Ascending aorta (tissue), 2 donors: ENCODE measurements around the gene GRK2. TPM values are rescaled to one million over a fixed set of nuclear protein-coding genes. Genes with fewer than 3 reads are reported as not detected.
A peak's percentile ranks its signal among the peaks of the same experiment; 100 is the strongest.

Source experiments
- DNase-seq, 2 donors: peaks; one replicate each; pipeline ENCODE4 v3.0.0-alpha.2; 2019; ENCODE audit warnings: low spot score in 2 of 2
- H3K27ac ChIP-seq, 2 donors: fragments of 200-600 bp; sonication (generic); one replicate each; pipeline ENCODE4 v1.5.1; 2016 to 2017; ENCODE audit warnings: mild to moderate bottlenecking in 1 of 2
- H3K27me3 ChIP-seq: fragments of 200-600 bp; sonication (generic); one replicate; pipeline ENCODE4 v1.5.1; 2017
- H3K36me3 ChIP-seq, 2 donors: fragments of 200-600 bp; sonication (generic); one replicate each; pipeline ENCODE4 v1.5.1; 2016
- H3K4me1 ChIP-seq, 2 donors: fragments of 200-600 bp; sonication (generic); one replicate each; pipeline ENCODE4 v1.5.1; 2016 to 2017; ENCODE audit warnings: mild to moderate bottlenecking in 1 of 2
- H3K4me3 ChIP-seq, 2 donors: fragments of 200-600 bp; sonication (generic); one replicate each; pipeline ENCODE4 v1.5.1; 2016 to 2017; ENCODE audit warnings: mild to moderate bottlenecking in 1 of 2
- H3K9me3 ChIP-seq, 2 donors: fragments of 200-600 bp; sonication (generic); one replicate each; pipeline ENCODE4 v1.5.1; 2016
- CTCF ChIP-seq, 3 experiments: fragments of 200-600 bp in 2 of 3; fragments of 450-650 bp in 1 of 3; sonication (generic) in 2 of 3; IDR thresholded peaks; one replicate each; pipeline ENCODE4 v1.5.1; 2016 to 2019; ENCODE audit warnings: antibody characterized with exemption in 3 of 3, mild to moderate bottlenecking in 1 of 3, moderate library complexity in 1 of 3
- intact Hi-C: fragments of 100-400 bp; cut with DNase I; formaldehyde crosslinking; loops from one replicate; pipeline ENCODE4 v1.15.1; 2023
- total RNA-seq: library from RNA; depleted of rRNA; stranded (reverse); fragments of >200 nt; gene quantifications from one replicate; pipeline ENCODE4 v1.1.0, GENCODE V29; 2016

Gene GRK2
- total RNA-seq, 1 donor from 2014 or later: 65.3 TPM

- H3K4me3 ChIP-seq: no peak overlapping the region
- no peak overlapping the region for H3K27ac ChIP-seq
- no peak for TF ChIP-seq CTCF (IDR thresholded peaks at IDR 0.05)
- no peaks in the 10 kb centered on the region for H3K9me3 ChIP-seq
- intact Hi-C loops: no loop called here
- no peaks in the 10 kb centered on the region for H3K4me1 ChIP-seq
- peaks cover 27 to 50% of the 10 kb centered on the region in 2 donors for H3K36me3 ChIP-seq
- no peaks in the 10 kb centered on the region for H3K27me3 ChIP-seq
- DNase-seq: peak in 1 of 2 donors; percentile 52
Measured at GRCh38 chr11:67310246-67311050, 44.2 kb downstream of the GRK2 start.

GRCh38 chr11:67311051-67311555 is 44.8 kb downstream of the GRK2 start:
- Histone ChIP-seq H3K9me3 (no peaks in the 10 kb centered on the region), H3K27me3 (no peaks in the 10 kb centered on the region), H3K36me3 (peaks cover 27 to 50% of the 10 kb centered on the region in 2 donors), H3K27ac (no peak overlapping the region), H3K4me1 (no peaks in the 10 kb centered on the region), H3K4me3 (no peak overlapping the region)
- DNase-seq: peak in 1 of 2 donors; percentile 55
- intact Hi-C loops: no loop called here
- TF ChIP-seq CTCF (IDR thresholded peaks at IDR 0.05): no peak

- peaks cover 27 to 50% of the 10 kb centered on the region in 2 donors for H3K36me3 ChIP-seq
Measured at GRCh38 chr11:67311556-67312082, 45.3 kb downstream of the GRK2 start.

GRCh38 chr11:67312187-67313021 is 46.1 kb downstream of the GRK2 start:
- Histone ChIP-seq H3K4me3 (no peak overlapping the region), H3K27me3 (no peaks in the 10 kb centered on the region), H3K36me3 (peaks cover 24 to 43% of the 10 kb centered on the region in 2 donors), H3K4me1 (no peaks in the 10 kb centered on the region), H3K9me3 (no peaks in the 10 kb centered on the region), H3K27ac (no peak overlapping the region)
- no peak for TF ChIP-seq CTCF (IDR thresholded peaks at IDR 0.05)
- intact Hi-C loops: no loop called here
- DNase-seq: peak in 1 of 2 donors; percentile 58

More at GRCh38 chr11:67311556-67312082, 45.3 kb downstream of the GRK2 start:
- no peaks in the 10 kb centered on the region for H3K9me3 ChIP-seq
- intact Hi-C loops: no loop called here
- no peak for TF ChIP-seq CTCF (IDR thresholded peaks at IDR 0.05)
- no peaks in the 10 kb centered on the region for H3K4me1 ChIP-seq
- peak in 1 of 2 donors; percentile 53 for DNase-seq
- H3K27ac ChIP-seq: no peak overlapping the region
- H3K27me3 ChIP-seq: no peaks in the 10 kb centered on the region
- no peak overlapping the region for H3K4me3 ChIP-seq

- H3K36me3 ChIP-seq: peaks cover 16 to 34% of the 10 kb centered on the region in 2 donors
- H3K27ac ChIP-seq: no peak overlapping the region
- DNase-seq: peak in 1 of 2 donors; percentile 51
- peaks cover 0 to 3% of the 10 kb centered on the region in 2 donors for H3K4me1 ChIP-seq
- no peaks in the 10 kb centered on the region for H3K27me3 ChIP-seq
- TF ChIP-seq CTCF (IDR thresholded peaks at IDR 0.05): no peak
- H3K9me3 ChIP-seq: no peaks in the 10 kb centered on the region
- intact Hi-C loops: no loop called here
- H3K4me3 ChIP-seq: no peak overlapping the region
Measured at GRCh38 chr11:67313125-67313890, 47.0 kb downstream of the GRK2 start.
